Colonic mucosa (tissue), 4 donors: Measurements from ENCODE around the gene CHSY1. TPM values are rescaled to one million over a fixed set of nuclear protein-coding genes. Genes with fewer than 3 reads are reported as not detected.

Source experiments
- DNase-seq: peaks from one replicate; pipeline ENCODE4 v3.0.0-alpha.2; 2020
- H3K27ac ChIP-seq: fragments of 200-600 bp; one replicate; pipeline ENCODE4 v1.8.0; 2021
- H3K27me3 ChIP-seq: fragments of 200-600 bp; one replicate; pipeline ENCODE4 v1.8.0; 2021
- H3K36me3 ChIP-seq: fragments of 200-600 bp; one replicate; pipeline ENCODE4 v1.8.0; 2021
- H3K4me1 ChIP-seq: fragments of 200-600 bp; one replicate; pipeline ENCODE4 v1.8.0; 2021; ENCODE audit warnings: mild to moderate bottlenecking
- H3K4me3 ChIP-seq: fragments of 200-600 bp; one replicate; pipeline ENCODE4 v1.8.0; 2021
- H3K9ac ChIP-seq, 2 donors: one replicate each; pipeline ENCODE4 v1.7.0; 2013; ENCODE audit warnings: control low read depth in 2 of 2, low read depth in 2 of 2, low read length in 2 of 2
- H3K9me3 ChIP-seq: fragments of 200-600 bp; one replicate; pipeline ENCODE4 v1.8.0; 2021
- intact Hi-C: fragments of 100-400 bp; cut with DNase I; formaldehyde crosslinking; loops from one replicate; pipeline ENCODE4 v1.14.1; 2022
- total RNA-seq, 2 donors: library from RNA; stranded (reverse); fragmentation: NEBNext Ultra II Directional in 1 of 2; extraction: Animal tissue kit (Norgen Biotek cat#: 25700) in 1 of 2; gene quantifications; one replicate each; pipeline ENCODE4 v1.2.1, GENCODE V29; 2021
- TF ChIP-seq, protein P1 (sequence below): fragments of 200-600 bp; IDR thresholded peaks from one replicate; pipeline ENCODE4 v1.8.0; 2022; ENCODE audit warnings: antibody characterized with exemption, mild to moderate bottlenecking
- donor health status: healthy.
- donor health status: DM: no; HTN: no; CAD: no.
- donor health status: DM: no; HTN: no; CAD: no.

Gene CHSY1
- total RNA-seq, 2 donors from 2014 or later, result 12.3 to 13.7 TPM

GRCh38 chr15:101142711-101143110, 109.1 kb downstream of the CHSY1 start:
- no peak overlapping the region for H3K27ac ChIP-seq
- H3K9ac ChIP-seq, result no peak overlapping the region
- no peaks in the 10 kb centered on the region for H3K9me3 ChIP-seq
- no peaks in the 10 kb centered on the region for H3K4me1 ChIP-seq
- H3K4me3 ChIP-seq, result no peak overlapping the region
- intact Hi-C loops, result no loop called here
- DNase-seq, result no peak
- no peaks in the 10 kb centered on the region for H3K36me3 ChIP-seq
- H3K27me3 ChIP-seq, result no peaks in the 10 kb centered on the region
- TF ChIP-seq, protein P1, sequence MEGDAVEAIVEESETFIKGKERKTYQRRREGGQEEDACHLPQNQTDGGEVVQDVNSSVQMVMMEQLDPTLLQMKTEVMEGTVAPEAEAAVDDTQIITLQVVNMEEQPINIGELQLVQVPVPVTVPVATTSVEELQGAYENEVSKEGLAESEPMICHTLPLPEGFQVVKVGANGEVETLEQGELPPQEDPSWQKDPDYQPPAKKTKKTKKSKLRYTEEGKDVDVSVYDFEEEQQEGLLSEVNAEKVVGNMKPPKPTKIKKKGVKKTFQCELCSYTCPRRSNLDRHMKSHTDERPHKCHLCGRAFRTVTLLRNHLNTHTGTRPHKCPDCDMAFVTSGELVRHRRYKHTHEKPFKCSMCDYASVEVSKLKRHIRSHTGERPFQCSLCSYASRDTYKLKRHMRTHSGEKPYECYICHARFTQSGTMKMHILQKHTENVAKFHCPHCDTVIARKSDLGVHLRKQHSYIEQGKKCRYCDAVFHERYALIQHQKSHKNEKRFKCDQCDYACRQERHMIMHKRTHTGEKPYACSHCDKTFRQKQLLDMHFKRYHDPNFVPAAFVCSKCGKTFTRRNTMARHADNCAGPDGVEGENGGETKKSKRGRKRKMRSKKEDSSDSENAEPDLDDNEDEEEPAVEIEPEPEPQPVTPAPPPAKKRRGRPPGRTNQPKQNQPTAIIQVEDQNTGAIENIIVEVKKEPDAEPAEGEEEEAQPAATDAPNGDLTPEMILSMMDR, result no peak

DNA sequence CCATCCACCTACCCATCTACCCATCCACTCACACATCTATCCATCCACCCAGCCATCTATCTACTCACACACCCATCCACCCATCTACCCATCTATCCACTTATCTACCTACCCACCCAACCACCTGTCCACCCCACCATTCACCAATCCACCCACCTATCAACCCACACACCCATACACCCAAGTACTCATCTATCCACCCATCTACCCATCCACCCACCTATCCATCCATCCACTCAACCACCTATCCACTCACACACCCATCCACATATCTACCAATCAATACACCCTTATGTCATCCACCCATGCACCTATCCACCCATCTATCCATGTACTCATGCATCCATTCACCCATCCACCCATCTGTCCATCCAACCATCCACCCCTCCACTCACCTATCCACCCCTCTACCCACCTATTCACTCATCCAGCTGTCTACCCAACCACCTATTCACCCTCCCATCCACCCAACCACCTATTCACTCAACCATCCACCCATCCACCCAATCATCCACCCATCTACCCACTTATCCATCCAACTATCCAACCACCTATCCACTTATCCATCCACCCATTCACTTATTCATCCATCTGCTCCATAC, 109.8 kb downstream of the CHSY1 start:
- H3K9me3 ChIP-seq, result no peaks in the 10 kb centered on the region
- H3K4me3 ChIP-seq, result no peak overlapping the region
- H3K27ac ChIP-seq, result no peak overlapping the region
- TF ChIP-seq, protein P1, result no peak
- no peak overlapping the region for H3K9ac ChIP-seq
- DNase-seq, result no peak
- intact Hi-C loops, result no loop called here
- no peaks in the 10 kb centered on the region for H3K4me1 ChIP-seq
- no peaks in the 10 kb centered on the region for H3K27me3 ChIP-seq
- no peaks in the 10 kb centered on the region for H3K36me3 ChIP-seq

GRCh38 chr15:101140697-101141065, 111.2 kb downstream of the CHSY1 start:
- Histone ChIP-seq H3K9me3 (no peaks in the 10 kb centered on the region), H3K27me3 (no peaks in the 10 kb centered on the region), H3K9ac (no peak overlapping the region), H3K4me3 (no peak overlapping the region), H3K27ac (no peak overlapping the region), H3K36me3 (no peaks in the 10 kb centered on the region), H3K4me1 (no peaks in the 10 kb centered on the region)
- no peak for DNase-seq
- intact Hi-C loops, result no loop called here
- TF ChIP-seq, protein P1, result no peak

DNA sequence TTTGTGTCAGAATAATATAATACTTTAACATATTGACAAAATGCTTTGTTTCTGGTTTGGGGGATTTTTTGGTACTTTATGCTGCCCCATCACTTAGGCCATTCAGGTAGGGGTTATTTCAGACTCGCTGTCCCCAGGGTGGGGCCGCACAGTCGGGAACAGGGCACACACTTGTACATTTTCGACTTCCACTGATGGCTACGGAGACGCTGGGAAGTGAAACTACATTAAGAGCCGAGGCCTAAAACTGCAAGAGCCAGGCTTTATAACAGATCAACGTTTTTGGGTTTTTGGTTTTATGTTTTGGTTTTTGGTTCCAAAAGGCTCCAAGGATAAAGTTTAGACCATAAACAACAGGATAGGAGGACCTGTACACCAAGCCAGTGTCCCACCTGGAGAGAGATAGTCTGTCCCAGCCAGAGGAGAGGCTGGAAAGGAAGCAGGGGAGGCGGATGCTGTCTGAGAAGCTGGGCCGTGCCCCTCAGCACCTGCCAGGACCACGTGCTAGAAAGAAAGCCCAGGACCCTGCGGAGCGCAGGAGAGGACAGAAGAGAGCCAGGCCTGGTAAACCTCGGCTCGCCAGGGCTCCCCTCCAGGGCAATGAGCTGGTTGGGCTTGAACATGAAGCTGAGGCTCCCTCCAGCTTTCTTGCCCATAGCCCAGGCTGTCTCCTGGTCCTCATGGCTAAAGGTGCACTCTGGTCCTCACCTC, 111.7 kb downstream of the CHSY1 start:
- TF ChIP-seq, protein P1, result no peak
- H3K27me3 ChIP-seq, result no peaks in the 10 kb centered on the region
- DNase-seq, result no peak
- H3K9ac ChIP-seq, result no peak overlapping the region
- no peaks in the 10 kb centered on the region for H3K36me3 ChIP-seq
- H3K4me1 ChIP-seq, result no peaks in the 10 kb centered on the region
- H3K9me3 ChIP-seq, result no peaks in the 10 kb centered on the region
- H3K27ac ChIP-seq, result no peak overlapping the region
- intact Hi-C loops, result no loop called here
- H3K4me3 ChIP-seq, result no peak overlapping the region

DNA sequence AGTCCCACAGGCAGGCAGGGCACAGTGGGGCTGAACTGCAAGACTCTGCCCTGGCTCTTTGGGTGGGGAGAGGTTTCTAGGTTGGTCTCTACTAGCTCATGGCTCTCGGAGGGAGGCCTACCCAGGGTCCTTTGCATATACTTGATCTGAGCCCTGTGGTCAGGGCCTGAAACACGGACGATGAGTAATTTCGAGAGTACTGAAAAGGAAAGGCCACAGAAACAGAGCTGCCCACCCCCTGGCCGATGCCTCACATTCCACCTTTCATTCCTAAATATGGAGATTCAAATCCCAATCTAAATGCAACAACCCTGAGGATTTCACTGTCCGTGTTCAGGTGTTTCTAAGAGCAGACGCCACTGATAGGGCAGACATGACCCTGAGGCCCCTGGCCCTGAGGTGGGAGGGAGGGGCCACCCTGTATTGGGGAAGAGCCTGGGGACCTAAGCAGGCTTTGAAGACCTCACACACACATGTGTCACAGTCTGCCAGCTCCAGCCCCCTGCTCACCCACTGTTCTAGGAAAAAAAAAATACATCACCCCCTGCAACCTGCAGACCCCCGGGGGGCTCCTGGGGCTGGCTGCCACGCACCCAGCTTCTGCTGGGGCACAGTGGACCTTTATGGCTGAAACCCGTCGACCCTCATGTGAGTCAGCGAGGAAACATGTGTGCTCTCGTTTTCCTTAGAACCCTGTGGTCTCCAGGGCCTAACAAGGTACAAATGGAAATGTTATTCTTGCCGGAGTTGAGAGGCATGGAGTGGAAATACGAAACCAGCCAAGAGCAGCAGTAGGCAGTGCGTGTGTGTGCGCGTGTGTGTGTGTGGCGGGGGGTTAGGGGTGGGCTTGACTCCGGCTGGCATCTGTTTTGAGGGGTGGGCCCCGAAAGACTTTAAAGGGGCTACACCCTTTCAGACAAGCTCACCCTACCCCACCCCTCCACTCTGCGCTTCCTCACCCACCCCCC, 112.7 kb downstream of the CHSY1 start:
- no peak overlapping the region for H3K4me3 ChIP-seq
- H3K4me1 ChIP-seq, result no peaks in the 10 kb centered on the region
- H3K9ac ChIP-seq, result no peak overlapping the region
- H3K9me3 ChIP-seq, result no peaks in the 10 kb centered on the region
- no peaks in the 10 kb centered on the region for H3K36me3 ChIP-seq
- H3K27me3 ChIP-seq, result no peaks in the 10 kb centered on the region
- intact Hi-C loops, result no loop called here
- TF ChIP-seq, protein P1, result no peak
- no peak for DNase-seq
- H3K27ac ChIP-seq, result no peak overlapping the region
